Umbilical cord (tissue), 2 donors: ENCODE results near the gene PSMA7. TPM values are rescaled to one million over a fixed set of nuclear protein-coding genes. Genes with fewer than 3 reads are reported as not detected.
"Not testable (repeated sequence)": the region's sequence is repeated elsewhere in the genome, so short reads cannot be mapped to it uniquely, and the experiment has no call there.

Experiments used
- DNase-seq: peaks from one replicate; pipeline ENCODE4 v3.0.0-alpha.2; 2015; ENCODE audit warnings: low spot score
- total RNA-seq: library from RNA; depleted of rRNA; stranded (reverse); fragments of >200 nt; gene quantifications from one replicate; pipeline ENCODE4 v1.2.3, GENCODE V29; 2014; ENCODE audit warnings: low replicate concordance; ENCODE audit not compliant: insufficient read depth

The PSMA7 gene
- total RNA-seq, 1 donor from 2014 or later: 166 TPM

DNA sequence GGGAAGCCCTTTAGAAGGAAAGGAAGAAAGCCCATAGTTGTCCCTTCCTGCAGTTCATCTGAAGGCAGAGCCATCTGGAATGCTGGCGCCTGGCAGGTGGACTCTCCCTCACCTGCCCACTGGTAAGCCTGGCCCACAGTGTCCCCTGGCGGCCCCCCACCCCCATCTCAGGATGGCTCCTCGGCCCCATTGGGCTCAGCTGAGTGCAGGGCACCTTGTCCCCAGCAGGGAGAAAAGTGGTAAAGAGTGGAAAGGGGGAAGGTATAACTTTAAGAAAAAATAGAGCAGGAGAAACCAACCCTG is 13.0 kb upstream of the PSMA7 start:
- no peak for DNase-seq

DNA sequence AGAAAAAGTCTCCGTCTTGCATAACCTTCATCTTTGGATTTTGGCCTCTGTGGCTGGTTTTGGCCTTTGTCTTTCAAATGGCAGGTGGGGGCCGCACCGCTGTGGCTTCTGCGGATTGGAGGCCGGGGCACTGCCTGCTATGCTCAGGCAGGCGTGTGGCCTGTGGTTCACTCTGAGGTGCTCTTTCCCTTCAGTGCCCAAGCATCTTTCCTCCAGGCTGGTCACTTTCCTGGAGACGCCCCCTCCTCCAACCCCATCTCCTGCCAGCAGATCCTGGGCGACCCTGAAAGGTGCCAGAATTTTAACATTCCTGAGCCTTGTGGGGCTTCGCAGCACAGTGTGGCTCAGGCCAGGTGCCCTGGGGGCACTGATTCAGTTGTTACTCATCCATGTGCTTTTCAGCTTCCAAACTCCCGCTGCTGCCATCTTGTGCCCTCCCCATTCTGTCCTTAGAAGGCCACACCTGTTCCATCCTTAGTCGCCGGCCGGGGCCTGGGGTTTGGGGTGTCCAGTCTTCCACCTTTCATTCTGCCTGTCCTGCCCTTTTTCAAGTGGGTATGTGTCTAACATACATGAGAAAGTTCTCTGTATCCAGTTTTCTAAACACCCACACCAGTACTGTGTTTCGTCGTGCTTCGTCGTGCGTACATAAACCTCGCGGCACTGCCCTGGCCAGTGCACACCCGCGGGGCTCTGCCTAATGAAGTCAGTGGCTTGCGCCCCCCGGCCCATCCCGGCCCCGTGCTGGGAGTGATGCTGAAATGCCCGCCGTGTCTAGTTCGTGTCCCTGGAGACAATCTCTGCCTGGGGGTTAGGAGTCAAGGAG is 12.4 kb upstream of the PSMA7 start:
- no peak for DNase-seq

- no peak for DNase-seq
Measured at GRCh38 chr20:62151835-62152364, 8.7 kb upstream of the PSMA7 start.

GRCh38 chr20:62151225-62151624 is 8.0 kb upstream of the PSMA7 start:
- DNase-seq: no peak

GRCh38 chr20:62150310-62150575 is 7.0 kb upstream of the PSMA7 start:
- no peak for DNase-seq

DNA sequence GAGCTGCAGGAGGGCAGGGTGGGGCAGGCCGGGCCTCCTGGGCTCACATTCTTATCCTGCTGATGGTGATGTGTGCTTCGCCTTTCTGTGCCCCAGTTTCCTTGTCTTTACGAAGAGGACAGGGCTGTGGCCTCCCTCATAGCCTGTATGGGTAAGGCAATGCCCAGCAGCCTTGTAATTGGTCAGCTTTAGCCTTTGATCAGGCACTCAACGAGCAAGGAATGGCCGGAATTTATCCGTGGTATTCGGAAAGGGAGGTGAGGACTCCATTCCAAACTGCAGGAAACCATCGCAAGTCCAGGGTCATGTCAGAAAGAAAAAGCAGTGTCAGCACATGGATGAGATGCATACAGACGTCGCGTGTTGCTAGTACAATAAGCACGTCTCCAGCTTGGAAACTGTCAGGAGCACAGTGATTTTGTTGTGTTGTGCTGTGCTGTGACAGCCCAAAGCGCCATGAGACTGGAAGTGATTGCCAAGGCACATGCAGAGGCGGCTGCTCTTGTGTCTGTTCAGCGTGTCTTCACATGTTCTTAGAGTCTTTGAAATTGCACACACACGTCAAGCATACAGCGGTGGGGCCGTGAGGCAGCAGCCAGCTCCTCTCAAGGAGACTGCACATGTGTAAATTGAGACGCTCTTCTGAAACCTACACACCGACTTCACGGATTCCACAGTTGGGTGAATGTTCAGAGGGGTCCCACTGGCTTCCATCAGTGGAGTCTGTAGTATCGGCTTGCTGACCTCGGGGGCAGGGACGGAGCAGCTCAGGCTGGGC is 6.5 kb upstream of the PSMA7 start:
- peak; percentile 70 for DNase-seq

DNA sequence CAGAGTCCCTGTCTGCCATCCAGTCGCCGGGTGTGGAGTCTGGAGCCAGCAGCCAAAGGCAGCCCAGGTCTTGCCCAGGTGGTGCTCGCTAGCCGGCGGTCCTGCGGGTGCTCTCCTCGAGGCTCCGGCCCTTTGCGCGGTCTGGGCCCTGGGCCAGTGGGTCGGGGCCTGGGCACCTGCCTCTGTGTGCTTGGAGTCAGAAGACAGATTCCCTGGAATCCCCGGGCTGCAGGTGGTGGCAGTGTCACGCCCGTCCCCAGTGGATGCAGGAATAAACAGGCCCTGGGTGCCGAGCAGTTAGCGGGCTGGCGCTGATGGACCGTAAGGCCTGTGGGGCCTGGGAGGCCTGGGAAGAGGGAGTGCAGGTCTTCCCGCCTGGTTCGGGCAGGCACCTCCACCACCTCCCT is 5.7 kb upstream of the PSMA7 start:
- DNase-seq: no peak

- DNase-seq: not testable (repeated sequence)
Measured at GRCh38 chr20:62148383-62148782, 5.2 kb upstream of the PSMA7 start.

DNA sequence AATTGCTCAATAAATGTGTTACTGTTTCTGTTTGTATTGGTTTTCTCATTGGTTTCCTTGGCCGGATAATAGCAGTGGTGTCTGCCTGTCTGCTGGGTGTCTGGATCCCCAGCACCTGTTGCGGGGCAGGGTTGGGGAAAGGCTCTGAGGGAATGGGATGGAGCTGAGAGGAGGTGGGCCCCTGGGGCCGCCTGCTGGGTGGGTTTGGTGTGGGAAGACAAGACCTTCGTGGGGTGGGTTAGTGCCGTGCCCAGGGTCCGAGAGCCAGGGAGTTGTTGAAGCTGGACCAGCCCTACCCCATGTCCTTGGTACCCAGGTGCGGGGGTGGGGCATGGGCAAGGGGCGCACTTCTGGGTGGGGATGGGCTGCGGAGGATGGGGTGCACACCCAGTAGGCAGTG is 4.3 kb upstream of the PSMA7 start:
- no peak for DNase-seq

DNA sequence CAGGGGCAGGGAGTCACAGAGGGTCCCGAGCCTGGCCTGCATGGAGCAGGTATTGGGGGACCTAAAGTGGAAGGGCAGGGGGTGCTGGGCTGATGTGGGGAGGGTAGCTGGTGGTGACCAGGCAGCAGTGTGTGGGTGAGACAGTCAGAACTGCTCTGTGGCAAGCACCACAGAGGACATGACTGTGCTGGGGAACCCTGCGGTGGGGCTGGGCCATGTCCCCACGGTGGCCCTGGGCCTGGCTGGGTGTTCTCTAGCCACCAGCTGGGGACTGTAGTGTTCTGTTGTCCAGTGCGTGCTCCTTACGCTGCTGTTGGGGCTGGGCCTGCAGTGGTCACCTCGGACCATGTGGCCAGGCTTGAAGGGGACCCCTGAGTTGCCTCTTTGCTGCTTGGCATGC is 3.9 kb upstream of the PSMA7 start:
- DNase-seq: no peak

- DNase-seq: no peak
Measured at GRCh38 chr20:62146019-62146755, 3.0 kb upstream of the PSMA7 start.

- no peak for DNase-seq
Measured at GRCh38 chr20:62145688-62146018, 2.5 kb upstream of the PSMA7 start.

DNA sequence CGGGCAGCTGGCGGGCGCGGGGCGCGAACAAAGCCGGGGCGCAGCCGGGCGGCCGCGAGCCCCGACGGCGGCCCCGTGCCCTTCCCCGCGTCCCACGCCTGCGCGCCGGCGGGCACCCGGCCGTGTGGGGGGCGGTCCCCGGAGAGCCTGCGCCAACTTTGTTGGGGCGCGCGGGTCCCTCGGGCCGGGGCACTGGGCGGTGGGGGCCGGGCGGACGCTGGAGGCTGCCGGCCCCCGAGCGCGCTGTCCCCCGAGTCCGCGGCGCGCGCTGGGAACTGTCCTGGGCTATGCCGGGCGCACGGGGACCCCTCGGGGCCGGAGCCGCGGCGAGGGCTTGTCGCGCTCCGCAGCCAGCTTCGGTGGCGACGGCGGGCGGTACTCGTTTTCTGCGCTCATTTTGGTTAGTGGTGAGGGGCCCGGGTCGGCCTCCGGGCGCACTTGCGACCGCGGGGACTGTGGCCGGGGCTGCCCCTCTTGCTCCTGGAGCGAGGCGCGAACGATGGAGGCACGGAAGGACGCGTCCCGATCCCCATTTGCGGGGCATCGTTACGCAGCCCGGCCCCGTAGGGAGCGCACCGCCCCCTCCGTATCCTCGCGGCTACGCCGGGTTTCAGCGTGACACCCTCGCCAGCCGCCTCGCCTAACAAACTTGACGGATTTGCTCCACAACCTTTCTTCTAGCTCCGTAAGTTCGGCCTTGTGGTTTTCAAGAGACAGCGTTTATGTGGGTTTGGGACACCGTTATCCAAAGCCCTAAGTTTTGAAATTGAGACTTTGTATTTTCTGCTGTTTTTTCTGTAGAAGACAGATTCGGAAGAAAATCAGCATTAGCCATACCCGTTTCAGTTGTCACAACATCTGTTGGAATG is 997 bp upstream of the PSMA7 start:
- DNase-seq: peak; percentile 46

DNA sequence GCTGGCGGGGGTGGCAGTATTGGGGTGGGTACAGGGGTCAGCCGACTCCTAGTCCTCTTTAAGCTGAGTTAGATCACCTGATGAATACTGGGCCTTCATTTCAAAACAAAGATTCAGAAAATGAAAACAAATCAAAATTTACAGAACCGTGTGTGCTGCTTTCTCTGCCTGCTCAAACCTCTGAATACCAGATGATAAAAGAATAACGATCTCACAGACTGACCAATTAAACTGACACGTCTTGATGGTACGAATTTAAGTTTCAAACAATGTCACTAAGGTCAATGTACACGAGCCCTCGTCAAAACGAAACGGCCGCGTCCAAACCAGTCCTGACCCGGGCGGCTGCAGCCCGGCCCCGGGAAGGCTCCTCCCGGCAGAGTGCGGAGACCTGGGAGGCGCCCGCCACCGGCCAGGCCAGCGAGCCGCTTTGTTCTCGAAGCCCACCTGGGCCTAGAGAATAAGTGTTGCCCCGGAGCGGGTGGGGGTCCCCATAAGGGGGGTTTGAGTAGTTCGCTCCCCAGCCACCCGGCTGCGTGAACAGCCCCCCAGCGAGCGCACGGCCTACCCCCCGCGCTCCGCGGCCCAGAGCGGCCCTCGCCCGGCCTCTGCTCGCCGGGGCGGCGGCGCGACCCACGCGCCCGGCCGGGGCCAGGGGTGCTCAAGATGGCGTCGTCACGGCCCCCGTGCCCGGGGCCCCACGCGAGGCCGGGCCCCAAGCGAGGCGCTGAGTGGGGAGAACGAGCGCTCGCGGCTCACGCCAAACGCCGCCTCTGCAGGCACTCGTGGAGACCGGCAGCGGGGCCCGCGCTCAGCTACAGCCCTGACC is 728 bp downstream of the PSMA7 start:
- DNase-seq: no peak

DNA sequence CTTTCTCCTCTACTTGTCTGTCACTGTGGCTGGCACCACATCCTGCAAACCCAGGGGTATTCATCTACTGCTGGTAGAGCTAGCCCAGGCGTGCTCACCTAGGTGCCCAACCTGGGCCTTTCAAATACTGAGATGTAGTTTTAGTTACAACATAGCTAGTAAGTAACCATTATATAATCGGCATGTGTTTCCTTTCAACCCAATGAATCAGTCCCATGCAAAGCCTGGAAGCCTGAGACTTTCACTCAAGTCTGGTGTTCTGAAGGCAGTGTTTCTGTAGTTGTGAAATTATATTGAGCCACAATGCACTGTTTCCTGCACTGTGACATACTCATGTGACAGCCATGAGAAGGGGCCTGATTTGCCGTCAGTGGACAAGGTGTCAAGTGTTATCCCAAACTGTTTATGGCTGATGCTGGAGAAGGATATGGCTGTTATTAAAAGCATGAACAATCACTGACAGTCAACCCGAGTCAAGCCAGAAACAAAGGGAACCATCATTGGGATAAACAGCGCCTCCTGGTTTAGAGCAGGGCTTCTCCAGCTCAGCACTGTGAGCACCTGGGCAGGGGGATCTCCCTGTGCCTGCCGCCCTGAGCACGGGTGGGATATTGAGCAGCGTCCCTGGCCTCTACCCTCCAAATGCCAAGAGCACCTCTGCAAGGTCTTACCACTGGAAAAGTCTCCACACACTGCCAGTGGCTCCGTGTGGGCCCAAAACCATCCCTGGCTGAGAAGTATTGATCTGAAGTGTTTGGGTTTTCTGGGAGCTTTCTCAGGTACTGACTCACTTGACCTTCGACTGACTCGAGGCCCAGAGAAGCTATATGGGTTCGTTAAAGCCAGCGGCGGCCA is 1.6 kb downstream of the PSMA7 start:
- DNase-seq: no peak

DNA sequence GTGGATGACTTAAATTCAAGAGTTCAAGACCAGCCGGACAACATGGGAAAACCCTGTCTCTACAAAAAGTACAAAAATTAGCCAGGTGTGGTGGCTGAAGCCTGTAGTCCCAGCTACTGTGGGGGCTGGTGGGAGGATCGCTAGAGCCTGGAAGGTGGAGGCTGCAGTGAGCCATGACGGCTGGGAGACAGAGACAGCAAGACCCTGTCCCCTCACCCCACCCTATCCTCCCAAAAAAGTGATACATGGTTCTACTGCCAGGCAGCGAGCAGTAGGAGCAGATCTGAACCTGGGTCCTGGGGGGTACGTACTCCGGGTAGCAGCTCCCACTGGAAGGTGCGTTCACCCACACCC is 2.2 kb downstream of the PSMA7 start:
- DNase-seq: no peak

DNA sequence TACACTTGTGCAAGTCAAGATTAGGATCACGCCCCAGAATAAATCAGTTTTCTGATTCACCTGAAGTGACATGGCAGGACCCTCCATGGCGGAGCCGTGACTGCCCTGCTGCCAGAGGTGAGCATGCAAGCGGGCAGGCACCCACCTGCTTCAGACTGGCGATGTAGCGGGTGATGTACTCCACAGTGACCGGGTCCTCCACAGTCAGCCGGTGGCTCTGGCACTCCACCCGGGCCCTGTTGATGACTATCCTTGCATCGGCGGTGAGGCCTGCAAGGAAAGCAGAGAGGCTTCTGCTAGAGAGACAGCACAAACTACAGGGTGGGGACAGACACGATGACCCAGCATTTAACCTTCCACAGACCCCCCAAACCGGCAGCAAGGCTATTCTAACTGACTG is 3.6 kb downstream of the PSMA7 start:
- DNase-seq: no peak

- no peak for DNase-seq
Measured at GRCh38 chr20:62138912-62139311, 4.3 kb downstream of the PSMA7 start.

DNA sequence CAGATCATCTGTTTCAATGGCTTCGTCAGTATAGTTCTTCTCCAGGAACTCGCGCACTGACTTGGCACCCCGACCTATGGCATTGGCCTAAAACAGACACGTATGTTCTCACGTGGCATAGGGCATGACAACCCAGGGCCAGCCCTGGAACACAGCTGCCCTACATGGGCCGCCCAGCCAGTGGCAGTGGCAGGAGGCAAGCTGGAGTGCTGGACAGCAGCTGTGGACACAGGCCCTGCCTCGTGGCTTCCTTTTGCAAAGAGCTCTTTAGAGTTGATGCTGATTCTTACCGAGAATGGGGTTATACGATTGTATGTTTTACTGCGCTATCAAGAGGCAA is 5.0 kb downstream of the PSMA7 start:
- DNase-seq: no peak
